ENCODE results near the gene RNF168. TPM values are rescaled to one million over a fixed set of nuclear protein-coding genes. Genes with fewer than 3 reads are reported as not detected.

The RNF168 gene
- total RNA-seq, 1 donor from 2014 or later: 18.3 TPM

- DNase-seq (ENCODE audit: low read depth): no peak
- no peak overlapping the region for H2AFZ ChIP-seq (ENCODE audit: low read depth, low read length)
- no peak overlapping the region for H3K27ac Mint-ChIP-seq (ENCODE audit: unreplicated experiment)
- H3K4me1 Mint-ChIP-seq (ENCODE audit: low read depth, unreplicated experiment): peaks cover 11% of the 10 kb centered on the region
- no peak overlapping the region for H3K27ac ChIP-seq (ENCODE audit: low read depth, low read length)
- TF ChIP-seq EZH2 (IDR thresholded peaks at IDR 0.05; ENCODE audit: insufficient read depth, low read length): no peak
- no peaks in the 10 kb centered on the region for H3K27me3 Mint-ChIP-seq (ENCODE audit: low read depth, unreplicated experiment)
- H4K20me1 ChIP-seq (ENCODE audit: insufficient read depth, low read length): peaks cover 75% of the 10 kb centered on the region
- H3K4me3 ChIP-seq (ENCODE audit: insufficient read depth, low read depth, low read length): no peak overlapping the region
- H3K9ac ChIP-seq (ENCODE audit: low read length): no peak overlapping the region
- H3K36me3 Mint-ChIP-seq (ENCODE audit: low read depth, unreplicated experiment): peaks cover 4% of the 10 kb centered on the region
- H3K27me3 ChIP-seq (ENCODE audit: insufficient read depth, low read length): no peaks in the 10 kb centered on the region
- peaks cover 99% of the 10 kb centered on the region for H3K79me2 ChIP-seq (ENCODE audit: insufficient read depth, low read length)
- H3K4me2 ChIP-seq (ENCODE audit: low read length): no peak overlapping the region
- no peak for FAIRE-seq
- H3K9me3 ChIP-seq (ENCODE audit: insufficient read depth, low read depth, low read length): no peaks in the 10 kb centered on the region
- no peaks in the 10 kb centered on the region for H3K36me3 ChIP-seq (ENCODE audit: insufficient read depth, low read length)
- H3K4me3 Mint-ChIP-seq (ENCODE audit: unreplicated experiment): no peak overlapping the region
- no peaks in the 10 kb centered on the region for H3K9me3 Mint-ChIP-seq (ENCODE audit: unreplicated experiment)
- peaks cover 16% of the 10 kb centered on the region for H3K4me1 ChIP-seq (ENCODE audit: insufficient read depth, low read length)
Measured at GRCh38 chr3:196496183-196496582, 7.4 kb downstream of the RNF168 start.

- H3K9ac ChIP-seq (ENCODE audit: low read length): no peak overlapping the region
- no peaks in the 10 kb centered on the region for H3K27me3 ChIP-seq (ENCODE audit: insufficient read depth, low read length)
- peaks cover 75% of the 10 kb centered on the region for H4K20me1 ChIP-seq (ENCODE audit: insufficient read depth, low read length)
- peaks cover 99% of the 10 kb centered on the region for H3K79me2 ChIP-seq (ENCODE audit: insufficient read depth, low read length)
- FAIRE-seq (no peak), DNase-seq (ENCODE audit: low read depth) (no peak)
- H3K36me3 Mint-ChIP-seq (ENCODE audit: low read depth, unreplicated experiment): peaks cover 3% of the 10 kb centered on the region
- no peaks in the 10 kb centered on the region for H3K9me3 Mint-ChIP-seq (ENCODE audit: unreplicated experiment)
- no peaks in the 10 kb centered on the region for H3K4me1 ChIP-seq (ENCODE audit: insufficient read depth, low read length)
- H3K4me3 Mint-ChIP-seq (ENCODE audit: unreplicated experiment): no peak overlapping the region
- no peak for TF ChIP-seq EZH2 (IDR thresholded peaks at IDR 0.05; ENCODE audit: insufficient read depth, low read length)
- no peak for TF ChIP-seq CTCF (IDR thresholded peaks at IDR 0.05; ENCODE audit: insufficient read depth, low read depth, low read length)
- no peak overlapping the region for H3K4me3 ChIP-seq (ENCODE audit: insufficient read depth, low read depth, low read length)
- no peaks in the 10 kb centered on the region for H3K27me3 Mint-ChIP-seq (ENCODE audit: low read depth, unreplicated experiment)
- H3K9me3 ChIP-seq (ENCODE audit: insufficient read depth, low read depth, low read length): no peaks in the 10 kb centered on the region
- no peak overlapping the region for H3K4me2 ChIP-seq (ENCODE audit: low read length)
- H3K36me3 ChIP-seq (ENCODE audit: insufficient read depth, low read length): no peaks in the 10 kb centered on the region
- peaks cover under 1% of the 10 kb centered on the region for H3K4me1 Mint-ChIP-seq (ENCODE audit: low read depth, unreplicated experiment)
- H3K27ac Mint-ChIP-seq (ENCODE audit: unreplicated experiment): no peak overlapping the region
- H2AFZ ChIP-seq (ENCODE audit: low read depth, low read length): no peak overlapping the region
- no peak overlapping the region for H3K27ac ChIP-seq (ENCODE audit: low read depth, low read length)
Measured at GRCh38 chr3:196493292-196493691, 10.3 kb downstream of the RNF168 start.

- no peak overlapping the region for H3K9ac ChIP-seq (ENCODE audit: low read length)
- H3K27me3 ChIP-seq (ENCODE audit: insufficient read depth, low read length): no peaks in the 10 kb centered on the region
- H3K4me3 ChIP-seq (ENCODE audit: insufficient read depth, low read depth, low read length): no peak overlapping the region
- peaks cover 7% of the 10 kb centered on the region for H3K36me3 Mint-ChIP-seq (ENCODE audit: low read depth, unreplicated experiment)
- DNase-seq (ENCODE audit: low read depth) (no peak), FAIRE-seq (no peak)
- H3K27ac ChIP-seq (ENCODE audit: low read depth, low read length): no peak overlapping the region
- peaks cover 96% of the 10 kb centered on the region for H3K79me2 ChIP-seq (ENCODE audit: insufficient read depth, low read length)
- no peaks in the 10 kb centered on the region for H3K9me3 ChIP-seq (ENCODE audit: insufficient read depth, low read depth, low read length)
- H3K4me3 Mint-ChIP-seq (ENCODE audit: unreplicated experiment): no peak overlapping the region
- H3K9me3 Mint-ChIP-seq (ENCODE audit: unreplicated experiment): no peaks in the 10 kb centered on the region
- no peak overlapping the region for H2AFZ ChIP-seq (ENCODE audit: low read depth, low read length)
- no peaks in the 10 kb centered on the region for H3K27me3 Mint-ChIP-seq (ENCODE audit: low read depth, unreplicated experiment)
- no peak for TF ChIP-seq CTCF (IDR thresholded peaks at IDR 0.05; ENCODE audit: insufficient read depth, low read depth, low read length)
- TF ChIP-seq EZH2 (IDR thresholded peaks at IDR 0.05; ENCODE audit: insufficient read depth, low read length): no peak
- no peaks in the 10 kb centered on the region for H3K4me1 ChIP-seq (ENCODE audit: insufficient read depth, low read length)
- H4K20me1 ChIP-seq (ENCODE audit: insufficient read depth, low read length): peaks cover 76% of the 10 kb centered on the region
- no peak overlapping the region for H3K4me2 ChIP-seq (ENCODE audit: low read length)
- H3K36me3 ChIP-seq (ENCODE audit: insufficient read depth, low read length): peaks cover 6% of the 10 kb centered on the region
- no peaks in the 10 kb centered on the region for H3K4me1 Mint-ChIP-seq (ENCODE audit: low read depth, unreplicated experiment)
- H3K27ac Mint-ChIP-seq (ENCODE audit: unreplicated experiment): no peak overlapping the region
Measured at GRCh38 chr3:196492080-196492479, 11.5 kb downstream of the RNF168 start.
